ENCODE results near the gene TNFAIP8L2.
A peak's percentile ranks its signal among the peaks of the same experiment; 100 is the strongest.

GRCh38 chr1:151196292-151196800, 39.9 kb downstream of the TNFAIP8L2 start:
- TF ChIP-seq EZH2 (IDR thresholded peaks at IDR 0.05; ENCODE audit: borderline replicate concordance, insufficient read depth, low read length, poor library complexity, severe bottlenecking) (no peak), CTCF (IDR thresholded peaks at IDR 0.05; ENCODE audit: poor library complexity, severe bottlenecking) (peak; percentile 59)

All from neural cell (in vitro differentiated cells).